ENCODE results near the gene AMMECR1. TPM values are rescaled to one million over a fixed set of nuclear protein-coding genes. Genes with fewer than 3 reads are reported as not detected.

AMMECR1 gene
- polyA plus RNA-seq, 1 donor from 2014 or later, result 5.4 TPM

DNA sequence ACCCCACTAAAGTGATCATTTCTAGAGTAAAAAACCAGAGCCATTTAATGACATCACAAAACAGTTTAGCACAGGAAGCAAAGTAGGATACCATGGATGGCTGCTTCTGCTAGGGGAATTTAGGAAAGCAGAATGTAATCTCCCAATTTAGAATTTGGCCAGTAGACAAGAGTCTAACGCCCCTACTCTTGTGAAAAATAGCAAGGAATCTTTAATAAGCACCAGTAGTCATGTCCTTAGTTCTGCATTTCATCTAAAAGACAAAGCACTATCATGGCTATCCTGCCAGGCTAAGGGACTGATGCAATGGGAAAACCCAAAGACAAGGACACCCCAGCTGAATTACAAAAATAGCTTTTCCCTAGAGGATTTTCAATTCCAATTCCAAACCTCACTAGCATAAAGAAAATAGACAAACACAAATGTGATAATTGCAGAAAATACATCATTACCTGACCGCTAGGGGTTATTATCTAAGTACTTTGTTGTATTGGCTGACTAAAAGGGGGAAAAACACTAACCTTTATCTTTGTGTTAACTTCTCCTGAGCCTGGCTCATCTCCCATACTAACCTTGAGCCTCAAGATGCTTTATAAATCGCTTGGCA lies 2.6 kb upstream of the AMMECR1 start:
- peak overlapping the region in 1 of 4 donors; percentile 34 for H3K4me3 Mint-ChIP-seq
- H3K4me1 Mint-ChIP-seq, result peaks cover 11 to 16% (median 15%) of the 10 kb centered on the region in 3 donors
- H3K9me3 Mint-ChIP-seq, result no peaks in the 10 kb centered on the region
- H3K36me3 Mint-ChIP-seq, result no peaks in the 10 kb centered on the region
- H3K27ac Mint-ChIP-seq, result no peak overlapping the region
- H3K27me3 Mint-ChIP-seq, result peaks cover 4% of the 10 kb centered on the region

DNA sequence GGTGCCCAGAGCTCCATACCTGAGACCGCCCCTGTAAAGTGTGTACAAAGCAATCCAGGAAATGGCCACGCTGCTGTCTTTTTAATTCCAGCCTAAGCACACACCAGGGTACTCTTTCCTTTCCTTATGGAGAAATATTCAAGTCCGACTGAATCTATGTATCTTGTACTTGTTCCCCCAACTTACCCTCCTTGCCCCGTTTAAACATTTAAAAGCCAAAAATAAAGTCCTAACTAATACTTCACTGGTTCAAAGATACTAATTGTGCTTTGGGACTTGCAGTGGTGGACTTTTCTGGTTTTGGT lies 731 bp upstream of the AMMECR1 start:
- H3K36me3 Mint-ChIP-seq, result no peaks in the 10 kb centered on the region
- H3K27me3 Mint-ChIP-seq, result peaks cover 2% of the 10 kb centered on the region
- H3K9me3 Mint-ChIP-seq, result no peaks in the 10 kb centered on the region
- peaks cover 18 to 20% (median 18%) of the 10 kb centered on the region in 3 donors for H3K4me1 Mint-ChIP-seq
- peak overlapping the region; percentile 88 to 97 (median 94) for H3K4me3 Mint-ChIP-seq
- peak overlapping the region; percentile 92 to 97 (median 92) for H3K27ac Mint-ChIP-seq

DNA sequence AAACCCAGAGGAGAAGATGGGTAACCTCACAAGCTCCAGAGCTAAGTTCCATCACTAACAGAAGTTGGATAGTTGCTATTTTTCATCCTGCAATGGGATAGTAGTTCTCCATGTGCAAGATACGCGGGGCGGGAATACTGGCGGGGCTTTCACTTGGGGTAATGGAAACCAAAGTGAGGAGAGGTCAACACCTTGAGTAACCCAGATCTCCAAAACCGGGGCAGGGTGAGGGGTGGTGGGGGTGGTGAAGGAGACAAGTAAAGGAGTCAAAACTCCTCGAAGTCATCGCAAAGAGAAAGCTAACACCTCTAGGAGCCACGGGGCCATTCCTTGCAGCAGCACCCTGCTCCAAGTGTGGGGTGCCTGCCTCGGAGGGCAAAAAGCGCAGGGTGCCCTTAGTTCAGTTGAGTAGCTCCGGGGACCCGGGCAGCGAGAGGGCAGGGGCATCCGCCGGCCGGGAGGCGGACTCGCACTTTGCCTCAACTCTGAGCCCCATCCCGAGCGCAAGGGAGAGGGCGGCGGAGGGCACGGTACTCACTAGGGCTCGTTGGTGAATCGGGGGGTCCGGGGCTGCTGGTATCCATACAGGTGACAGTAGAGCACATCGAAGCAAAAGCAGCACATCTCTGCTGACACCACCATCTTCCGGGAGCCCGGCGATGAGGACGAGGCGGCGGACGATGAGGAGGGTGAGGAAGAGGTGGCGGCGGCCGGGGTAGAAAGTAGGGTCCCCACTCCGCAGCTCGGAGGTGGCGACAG lies 645 bp downstream of the AMMECR1 start:
- peaks cover 18 to 22% (median 18%) of the 10 kb centered on the region in 3 donors for H3K4me1 Mint-ChIP-seq
- peak overlapping the region; percentile 88 to 96 (median 96) for H3K4me3 Mint-ChIP-seq
- no peaks in the 10 kb centered on the region for H3K9me3 Mint-ChIP-seq
- peak overlapping the region in 2 of 3 donors; percentile 92 to 97 for H3K27ac Mint-ChIP-seq
- peaks cover 2% of the 10 kb centered on the region for H3K27me3 Mint-ChIP-seq
- H3K36me3 Mint-ChIP-seq, result no peaks in the 10 kb centered on the region

DNA sequence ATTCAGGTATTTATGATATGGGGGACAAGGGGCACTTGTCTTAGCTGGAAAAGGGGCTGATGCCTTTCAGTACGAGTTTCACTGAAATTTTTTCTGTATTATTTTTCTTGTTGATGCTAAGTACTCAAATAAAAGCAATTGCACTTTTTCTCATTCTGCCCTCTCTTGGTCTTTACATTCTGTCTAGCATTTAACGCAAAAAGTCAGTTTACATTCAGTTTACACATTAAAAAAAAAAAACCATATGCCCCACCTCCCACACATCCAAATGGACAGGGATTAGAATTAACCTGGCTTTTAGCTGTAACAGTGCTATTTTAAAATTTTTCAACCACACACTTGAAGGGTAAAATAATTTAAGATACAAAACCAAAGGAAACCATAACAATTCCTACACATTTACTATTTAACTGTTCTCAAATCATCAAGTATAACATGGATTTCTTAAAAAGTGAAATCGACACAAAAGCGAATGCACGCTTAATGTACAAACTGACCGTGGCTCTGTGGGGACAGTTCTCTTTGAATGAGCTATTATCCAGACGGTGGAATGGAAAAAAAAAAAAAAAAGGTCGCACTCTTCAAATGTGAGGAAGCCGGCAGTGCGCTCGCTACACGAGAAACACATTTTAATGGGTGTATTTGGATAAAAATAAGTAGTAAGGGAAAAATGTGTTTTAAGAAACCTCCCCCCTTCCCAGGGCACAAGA lies 1.4 kb downstream of the AMMECR1 start:
- Mint-ChIP-seq H3K4me3 (peak overlapping the region; percentile 88 to 96 (median 96)), H3K36me3 (no peaks in the 10 kb centered on the region), H3K27ac (peak overlapping the region in 2 of 3 donors; percentile 92 to 97), H3K4me1 (peaks cover 11 to 25% (median 11%) of the 10 kb centered on the region in 3 donors), H3K9me3 (no peaks in the 10 kb centered on the region), H3K27me3 (no peaks in the 10 kb centered on the region)

DNA sequence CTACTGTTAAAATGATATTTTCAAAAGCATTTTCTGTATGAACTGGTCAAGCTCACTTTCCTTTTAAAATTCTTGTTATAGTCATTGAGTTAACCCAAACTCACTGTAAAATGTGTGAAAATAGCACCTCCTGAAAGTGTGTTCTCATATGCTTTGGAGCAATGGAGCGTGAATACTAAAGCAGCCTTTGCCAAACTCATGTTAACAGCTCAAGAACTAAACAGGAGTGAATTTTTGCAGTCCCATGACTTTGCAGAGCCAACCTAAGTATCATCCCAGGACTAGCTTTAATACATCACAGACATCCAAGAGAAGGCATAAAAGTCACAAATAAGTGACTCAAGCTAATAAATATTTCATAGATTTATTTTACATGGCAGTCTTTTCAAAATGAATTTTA lies 2.3 kb downstream of the AMMECR1 start:
- Mint-ChIP-seq H3K27me3 (no peaks in the 10 kb centered on the region), H3K9me3 (no peaks in the 10 kb centered on the region), H3K27ac (no peak overlapping the region), H3K36me3 (no peaks in the 10 kb centered on the region), H3K4me1 (peaks cover 16 to 32% (median 19%) of the 10 kb centered on the region in 3 donors), H3K4me3 (peak overlapping the region; percentile 27 to 96 (median 96))

DNA sequence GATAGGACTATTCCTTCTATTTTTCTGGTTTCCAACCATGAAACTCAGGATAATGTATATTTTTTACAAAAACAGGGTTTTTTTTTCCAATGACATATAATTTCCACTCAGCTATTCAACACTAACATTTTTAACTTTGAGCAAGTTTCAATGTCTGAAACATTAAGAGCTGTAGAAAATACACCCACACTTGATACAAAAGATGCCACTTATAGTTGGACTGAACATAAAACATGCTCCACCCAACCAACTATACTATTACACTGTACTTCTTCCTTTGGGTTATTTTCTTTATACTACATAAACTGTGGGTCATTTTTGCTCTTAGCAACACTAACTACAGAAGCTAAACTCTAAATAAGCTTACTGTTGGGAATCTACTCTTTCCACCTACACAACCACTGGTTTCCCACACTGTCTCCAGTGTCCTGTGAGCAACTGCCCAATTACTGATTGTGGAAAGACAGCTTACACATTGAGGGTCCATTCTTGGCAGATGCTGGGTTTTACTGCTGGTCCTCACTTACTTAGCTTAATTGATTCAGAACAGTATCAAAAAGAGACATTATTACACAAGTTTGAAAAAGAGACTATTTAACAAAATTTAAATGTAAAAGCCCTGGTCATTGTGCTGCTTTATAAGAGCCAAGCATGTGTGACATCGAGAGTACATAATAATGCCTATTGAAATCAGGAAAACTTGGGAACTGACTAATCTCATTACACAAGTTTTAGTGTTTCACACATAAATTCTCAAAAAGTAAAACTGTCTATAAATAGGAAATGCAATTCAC lies 6.3 kb downstream of the AMMECR1 start:
- peak overlapping the region in 1 of 4 donors; percentile 7 for H3K4me3 Mint-ChIP-seq
- H3K27me3 Mint-ChIP-seq, result no peaks in the 10 kb centered on the region
- H3K9me3 Mint-ChIP-seq, result no peaks in the 10 kb centered on the region
- H3K36me3 Mint-ChIP-seq, result no peaks in the 10 kb centered on the region
- peaks cover 17 to 44% (median 28%) of the 10 kb centered on the region in 3 donors for H3K4me1 Mint-ChIP-seq
- H3K27ac Mint-ChIP-seq, result no peak overlapping the region

DNA sequence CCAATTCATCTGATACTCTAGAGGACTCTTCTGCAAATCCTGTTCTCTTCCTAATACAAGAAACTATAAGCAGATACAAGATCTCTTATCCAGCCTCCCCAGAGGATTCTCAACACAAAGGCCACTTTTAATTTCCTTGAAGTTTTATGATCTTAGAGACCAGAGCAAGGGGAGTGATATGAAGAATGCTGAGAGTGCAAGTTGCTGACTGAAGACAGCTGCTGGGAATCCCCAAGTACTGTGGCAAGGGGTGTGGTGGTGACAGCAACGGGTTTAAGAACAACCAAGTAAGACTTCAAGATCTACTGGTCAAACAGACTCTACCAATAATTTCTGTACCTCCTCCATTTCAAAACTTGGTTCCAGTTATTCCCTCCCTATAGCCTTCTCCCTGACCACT lies 7.0 kb downstream of the AMMECR1 start:
- no peak overlapping the region for H3K4me3 Mint-ChIP-seq
- peaks cover 13 to 38% (median 28%) of the 10 kb centered on the region in 3 donors for H3K4me1 Mint-ChIP-seq
- no peaks in the 10 kb centered on the region for H3K9me3 Mint-ChIP-seq
- no peak overlapping the region for H3K27ac Mint-ChIP-seq
- H3K36me3 Mint-ChIP-seq, result no peaks in the 10 kb centered on the region
- no peaks in the 10 kb centered on the region for H3K27me3 Mint-ChIP-seq

DNA sequence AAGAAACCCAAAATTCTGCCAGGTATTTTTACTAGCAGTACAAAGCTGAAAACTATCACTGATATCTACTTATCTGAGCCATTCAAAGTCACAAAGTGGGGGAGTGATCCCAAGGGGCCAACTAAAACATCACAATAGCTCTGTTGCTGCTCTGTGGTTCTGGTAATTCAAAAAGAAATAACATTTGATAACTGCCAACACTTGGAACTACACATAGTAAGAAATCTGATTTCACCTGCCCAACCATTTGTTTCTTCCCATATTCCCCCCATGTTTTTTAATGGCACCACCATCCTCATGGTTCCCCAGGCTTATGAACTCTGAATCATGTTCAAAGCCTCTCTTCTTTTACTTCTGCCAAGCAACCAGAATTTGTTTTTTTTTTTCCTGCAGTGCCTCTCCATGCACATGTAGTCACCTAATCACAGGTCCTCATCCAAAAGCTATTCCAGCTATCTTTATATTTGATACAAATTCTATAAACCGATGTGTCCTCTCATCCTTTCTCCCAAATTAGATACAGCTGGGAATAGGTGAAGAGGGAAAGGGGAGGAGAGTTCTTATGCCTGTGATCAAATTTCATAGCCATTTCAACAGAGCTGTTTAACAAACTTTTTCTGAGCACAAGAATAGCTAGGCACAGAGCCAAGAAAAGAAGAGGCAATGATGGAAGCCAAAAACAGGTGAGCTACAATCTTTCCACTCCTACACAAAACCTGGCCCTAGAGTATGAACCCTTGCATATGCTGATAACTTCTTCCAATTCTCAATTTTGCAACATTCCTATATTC lies 7.7 kb downstream of the AMMECR1 start:
- Mint-ChIP-seq H3K4me1 (peaks cover 8 to 33% (median 24%) of the 10 kb centered on the region in 3 donors), H3K27me3 (no peaks in the 10 kb centered on the region), H3K27ac (no peak overlapping the region), H3K4me3 (no peak overlapping the region), H3K36me3 (no peaks in the 10 kb centered on the region), H3K9me3 (no peaks in the 10 kb centered on the region)

DNA sequence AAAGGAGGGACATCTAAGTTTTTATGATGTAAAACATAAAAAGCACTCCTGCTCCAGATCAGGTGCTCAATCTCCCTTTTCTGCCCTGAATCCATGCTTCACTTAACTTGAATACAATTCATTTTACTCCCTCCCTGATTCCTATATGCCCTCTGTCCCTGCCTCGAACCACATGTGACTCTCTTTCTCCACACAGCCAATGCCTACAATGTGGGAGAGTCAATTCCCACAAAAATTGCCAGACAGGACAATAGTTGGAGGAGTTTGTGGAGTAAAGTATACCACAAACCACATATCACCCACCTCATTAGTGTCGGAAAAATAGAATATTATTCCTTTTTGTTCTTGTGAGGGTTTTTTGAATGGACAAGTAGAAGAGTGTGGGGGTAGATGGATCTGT lies 9.7 kb downstream of the AMMECR1 start:
- no peak overlapping the region for H3K4me3 Mint-ChIP-seq
- no peak overlapping the region for H3K27ac Mint-ChIP-seq
- no peaks in the 10 kb centered on the region for H3K36me3 Mint-ChIP-seq
- H3K27me3 Mint-ChIP-seq, result peaks cover 2% of the 10 kb centered on the region
- no peaks in the 10 kb centered on the region for H3K9me3 Mint-ChIP-seq
- H3K4me1 Mint-ChIP-seq, result peaks cover 8 to 26% (median 26%) of the 10 kb centered on the region in 3 donors

DNA sequence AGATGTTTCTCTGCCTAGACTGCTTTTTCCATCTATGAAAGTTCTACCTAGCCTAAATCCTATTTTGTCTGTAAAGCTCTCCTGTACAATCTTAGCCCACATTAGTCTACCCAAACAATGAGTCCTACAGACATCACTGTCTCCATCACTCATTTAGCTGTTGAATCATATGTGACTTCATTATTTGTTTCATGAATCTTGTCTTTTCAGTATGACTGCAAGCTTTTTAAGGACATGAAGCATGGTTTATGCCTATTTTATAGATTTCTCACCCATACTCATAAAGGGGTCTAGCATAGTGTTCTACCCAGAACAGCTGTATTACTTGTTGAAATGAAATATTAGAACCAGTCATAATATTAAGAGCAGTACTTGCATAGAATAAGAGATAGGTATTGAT lies 13.0 kb downstream of the AMMECR1 start:
- no peak overlapping the region for H3K27ac Mint-ChIP-seq
- H3K4me3 Mint-ChIP-seq, result no peak overlapping the region
- peaks cover 2% of the 10 kb centered on the region for H3K27me3 Mint-ChIP-seq
- H3K4me1 Mint-ChIP-seq, result peaks cover 2 to 13% (median 11%) of the 10 kb centered on the region in 3 donors
- H3K36me3 Mint-ChIP-seq, result peaks cover 4% of the 10 kb centered on the region
- H3K9me3 Mint-ChIP-seq, result no peaks in the 10 kb centered on the region

DNA sequence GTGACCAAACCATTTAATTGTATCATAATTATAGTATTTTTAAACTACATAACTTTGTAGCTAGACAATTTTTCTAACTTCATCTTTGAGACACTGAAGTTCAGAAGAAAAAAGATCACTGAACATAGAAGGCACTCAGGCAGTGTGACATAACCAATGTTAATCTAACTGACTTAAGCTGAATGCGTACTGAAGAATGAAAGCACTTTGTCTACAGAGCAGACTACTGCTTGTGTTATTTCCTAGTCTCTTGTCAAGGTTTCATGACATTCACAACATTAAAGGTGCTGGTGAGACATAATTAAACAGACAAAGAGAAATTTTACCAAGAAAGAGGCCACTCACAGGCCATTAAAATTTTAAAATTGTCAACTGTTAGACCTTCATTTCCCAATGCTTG lies 13.5 kb downstream of the AMMECR1 start:
- H3K9me3 Mint-ChIP-seq, result no peaks in the 10 kb centered on the region
- peaks cover 2 to 10% (median 8%) of the 10 kb centered on the region in 3 donors for H3K4me1 Mint-ChIP-seq
- no peak overlapping the region for H3K4me3 Mint-ChIP-seq
- peaks cover 2% of the 10 kb centered on the region for H3K27me3 Mint-ChIP-seq
- H3K36me3 Mint-ChIP-seq, result peaks cover 4% of the 10 kb centered on the region
- H3K27ac Mint-ChIP-seq, result no peak overlapping the region

DNA sequence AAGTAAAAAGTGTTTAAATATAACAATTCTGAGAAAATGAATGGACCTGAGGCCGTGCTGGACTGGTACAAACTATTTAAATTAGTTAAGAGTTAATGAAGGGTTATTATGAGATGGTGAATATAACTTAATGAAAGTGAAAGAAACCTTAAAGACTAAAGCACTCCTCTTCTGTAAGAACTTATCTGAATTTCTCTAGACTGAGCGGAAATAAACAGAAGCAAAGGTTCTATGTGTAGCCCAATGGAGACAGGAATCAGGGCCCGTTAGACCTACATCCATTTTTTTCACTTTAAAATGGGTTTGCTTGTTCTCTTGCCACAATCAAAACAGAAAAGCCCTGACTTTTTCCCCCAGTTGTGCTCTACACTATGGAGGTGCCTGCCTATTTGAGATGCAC lies 14.9 kb downstream of the AMMECR1 start:
- no peaks in the 10 kb centered on the region for H3K9me3 Mint-ChIP-seq
- peaks cover 4% of the 10 kb centered on the region for H3K36me3 Mint-ChIP-seq
- H3K27ac Mint-ChIP-seq, result no peak overlapping the region
- no peak overlapping the region for H3K4me3 Mint-ChIP-seq
- H3K4me1 Mint-ChIP-seq, result peaks cover 0 to 7% (median 4%) of the 10 kb centered on the region in 3 donors
- peaks cover 2% of the 10 kb centered on the region for H3K27me3 Mint-ChIP-seq

DNA sequence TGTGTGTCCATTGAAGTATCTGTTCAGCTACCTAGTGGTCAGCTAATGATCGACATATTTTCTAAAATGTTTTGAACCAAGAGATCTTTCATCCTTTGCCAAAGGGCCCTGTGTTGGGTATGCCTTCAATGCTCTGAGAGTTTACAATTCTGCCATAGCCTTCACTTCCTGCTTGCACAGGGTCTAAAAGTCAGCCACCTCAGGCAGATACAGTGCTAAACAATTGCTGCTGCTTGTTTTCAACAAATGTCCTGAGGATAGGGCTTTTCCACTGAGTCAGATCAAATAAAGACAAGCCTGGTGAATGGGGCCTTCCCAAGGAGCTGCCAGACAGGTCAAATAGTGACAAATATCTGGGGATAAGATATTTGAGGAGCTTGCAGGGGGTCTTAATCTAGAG lies 16.7 kb downstream of the AMMECR1 start:
- Mint-ChIP-seq H3K9me3 (peaks cover 0 to 8% (median 4%) of the 10 kb centered on the region in 3 donors), H3K4me1 (peaks cover 0 to 4% (median 4%) of the 10 kb centered on the region in 3 donors), H3K27ac (no peak overlapping the region), H3K27me3 (peaks cover 2% of the 10 kb centered on the region), H3K4me3 (no peak overlapping the region), H3K36me3 (peaks cover 4% of the 10 kb centered on the region)

DNA sequence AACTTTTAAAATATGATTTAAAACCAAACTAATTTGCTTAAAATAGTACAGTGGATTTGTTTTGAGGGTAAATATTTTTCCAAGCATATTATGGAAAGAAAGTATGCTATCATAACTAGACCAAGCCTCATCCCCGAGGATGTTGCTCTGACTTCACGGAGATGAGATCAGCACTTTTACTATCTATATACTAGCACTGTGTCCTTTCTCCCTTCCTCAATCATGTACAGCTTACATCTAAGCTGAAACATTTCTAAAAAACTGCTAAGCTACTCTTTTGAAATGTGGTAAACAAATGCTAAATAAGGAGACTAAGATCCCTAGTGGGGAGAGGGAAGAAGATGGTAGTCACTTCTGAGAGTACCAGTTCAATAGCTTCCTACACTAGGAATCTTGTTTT lies 23.8 kb downstream of the AMMECR1 start:
- H3K9me3 Mint-ChIP-seq, result peaks cover 0 to 8% (median 6%) of the 10 kb centered on the region in 3 donors
- no peak overlapping the region for H3K27ac Mint-ChIP-seq
- H3K4me3 Mint-ChIP-seq, result no peak overlapping the region
- H3K36me3 Mint-ChIP-seq, result no peaks in the 10 kb centered on the region
- H3K27me3 Mint-ChIP-seq, result no peaks in the 10 kb centered on the region
- H3K4me1 Mint-ChIP-seq, result peaks cover 0 to under 1% (median 0%) of the 10 kb centered on the region in 3 donors

Data from IgD-negative memory B cell (primary cell).